GM21381 (cell line): ENCODE results near the gene NRXN3.

Experiments
- ATAC-seq: cut with Tn5 transposase; IDR thresholded peaks from one replicate; pipeline ENCODE4 v1.9.1; 2021; ENCODE audit warnings: mild to moderate bottlenecking, moderate library complexity; ENCODE audit not compliant: unreplicated experiment

NRXN3 gene

GRCh38 chr14:79373451-79373850, 1203.3 kb downstream of the NRXN3 start:
- ATAC-seq = no peak

- ATAC-seq = no peak
Observed at GRCh38 chr14:79375356-79375755, 1205.2 kb downstream of the NRXN3 start.

GRCh38 chr14:79376557-79376956, 1206.4 kb downstream of the NRXN3 start:
- no peak for ATAC-seq

GRCh38 chr14:79378020-79378419, 1207.8 kb downstream of the NRXN3 start:
- no peak for ATAC-seq

- ATAC-seq = no peak
Observed at GRCh38 chr14:79379266-79379665, 1209.1 kb downstream of the NRXN3 start.

GRCh38 chr14:79383031-79383430, 1212.9 kb downstream of the NRXN3 start:
- ATAC-seq = no peak

GRCh38 chr14:79383475-79383874, 1213.3 kb downstream of the NRXN3 start:
- ATAC-seq = no peak

- no peak for ATAC-seq
Observed at GRCh38 chr14:79395061-79395460, 1224.9 kb downstream of the NRXN3 start.

- no peak for ATAC-seq
Observed at GRCh38 chr14:79404874-79405511, 1234.8 kb downstream of the NRXN3 start.

GRCh38 chr14:79405512-79405910, 1235.3 kb downstream of the NRXN3 start:
- ATAC-seq = no peak

- ATAC-seq = no peak
Observed at GRCh38 chr14:79407572-79407971, 1237.4 kb downstream of the NRXN3 start.

- ATAC-seq = no peak
Observed at GRCh38 chr14:79408696-79409095, 1238.5 kb downstream of the NRXN3 start.

GRCh38 chr14:79411403-79412174, 1241.4 kb downstream of the NRXN3 start:
- no peak for ATAC-seq

- ATAC-seq = no peak
Observed at GRCh38 chr14:79412822-79413221, 1242.6 kb downstream of the NRXN3 start.

GRCh38 chr14:79413734-79414428, 1243.7 kb downstream of the NRXN3 start:
- ATAC-seq = no peak

- ATAC-seq = no peak
Observed at GRCh38 chr14:79415726-79416125, 1245.6 kb downstream of the NRXN3 start.

GRCh38 chr14:79417961-79418360, 1247.8 kb downstream of the NRXN3 start:
- no peak for ATAC-seq

- ATAC-seq = no peak
Observed at GRCh38 chr14:79418649-79419415, 1248.7 kb downstream of the NRXN3 start.

- ATAC-seq = no peak
Observed at GRCh38 chr14:79419571-79420327, 1249.6 kb downstream of the NRXN3 start.

GRCh38 chr14:79420725-79421124, 1250.6 kb downstream of the NRXN3 start:
- ATAC-seq = no peak
